Heart left ventricle (tissue), 11 donors: Measurements from ENCODE around the gene HSPA6. TPM values are rescaled to one million over a fixed set of nuclear protein-coding genes. Genes with fewer than 3 reads are reported as not detected.

Experiments
- polyA plus RNA-seq, 2 donors: library from polyadenylated mRNA; stranded (reverse); fragments of 200-250 nt; gene quantifications; one replicate each; pipeline ENCODE4 v1.2.3, GENCODE V29; 2013
- total RNA-seq, 9 donors: library from RNA; depleted of rRNA in 2 of 9; stranded (reverse); fragments of >200 nt in 2 of 9; fragmentation: NEBNext Ultra II Directional in 3 of 9; extraction: Animal tissue kit (Norgen Biotek cat#: 25700) in 3 of 9; gene quantifications; one replicate each; pipeline versions ENCODE4 v1.1.0 to v1.2.4, GENCODE V29; 2016 to 2023
- donor health status: ischemic (EF 13 %, LVEDD 7.1; RV severe dilation, severe dysfunction).
- donor health status: healthy with polysubstance abuse.
- donor health status: DM: no; HTN: yes; CAD: no.
- donor health status: DM: no; HTN: no; CAD: no.
- donor health status: ischemic (EF 25% LVEDD 5.7; RV mildly dilated, moderate dysfunction).
- donor health status: healthy.
- donor health status: DM: yes; HTN: yes; CAD: no.
- donor health status: PGD.
- donor health status: nonischemic (EF 23%, LVEDD 6.1; RV moderate dilation, normal function).

The HSPA6 gene
- total and polyA plus RNA-seq, 11 donors, result 0.27 to 5.9 (median 0.93) TPM

Other genes starting within 250 kb of the HSPA6 start
- gene MPZ, start 214.6 kb upstream of the HSPA6 start, total RNA-seq, result 1 to 10 TPM in 8 of 9 donors, under 1 TPM in 1; 0.90 to 5.6 (median 2.7) TPM
- 1 to 10 TPM; 1.2 to 2.1 TPM for gene MPZ, start 214.6 kb upstream of the HSPA6 start, polyA plus RNA-seq
- gene SDHC, start 210.2 kb upstream of the HSPA6 start, total RNA-seq, result 100 to 1,000 TPM; 113 to 408 (median 314) TPM
- 100 to 1,000 TPM in 1 of 2 donors, 10 to 100 TPM in 1; 50.6 to 256 TPM for gene SDHC, start 210.2 kb upstream of the HSPA6 start, polyA plus RNA-seq
- not detected for gene CFAP126, start 156.7 kb upstream of the HSPA6 start, total RNA-seq
- not detected for gene CFAP126, start 156.7 kb upstream of the HSPA6 start, polyA plus RNA-seq
- 100 to 1,000 TPM in 1 of 9 donors, 10 to 100 TPM in 7, 1 to 10 TPM in 1; 9.7 to 131 (median 11.7) TPM for gene FCGR2A, start 19.1 kb upstream of the HSPA6 start, total RNA-seq
- 10 to 100 TPM in 1 of 2 donors, 1 to 10 TPM in 1; 5.2 to 11.4 TPM for gene FCGR2A, start 19.1 kb upstream of the HSPA6 start, polyA plus RNA-seq
- 100 to 1,000 TPM in 1 of 9 donors, 10 to 100 TPM in 3, 1 to 10 TPM in 5; 1.8 to 204 (median 9.2) TPM for gene FCGR3A, start 25.3 kb downstream of the HSPA6 start, total RNA-seq
- 1 to 10 TPM; 3.2 to 9.9 TPM for gene FCGR3A, start 25.3 kb downstream of the HSPA6 start, polyA plus RNA-seq
- 10 to 100 TPM in 1 of 9 donors, 1 to 10 TPM in 8; 1.3 to 12.7 (median 1.7) TPM for gene FCGR3B, start 106.6 kb downstream of the HSPA6 start, total RNA-seq
- under 1 TPM; 0.15 to 0.37 TPM for gene FCGR3B, start 106.6 kb downstream of the HSPA6 start, polyA plus RNA-seq
- 10 to 100 TPM in 2 of 9 donors, 1 to 10 TPM in 7; 3.8 to 51.6 (median 5.6) TPM for gene FCGR2B, start 138.6 kb downstream of the HSPA6 start, total RNA-seq
- gene FCGR2B, start 138.6 kb downstream of the HSPA6 start, polyA plus RNA-seq, result 1 to 10 TPM; 2.5 to 3.5 TPM
- 1 to 10 TPM in 1 of 9 donors, under 1 TPM in 2, not detected in 6; 0.20 to 1.0 (median 0.41) TPM for gene FCRLA, start 182.7 kb downstream of the HSPA6 start, total RNA-seq
- gene FCRLA, start 182.7 kb downstream of the HSPA6 start, polyA plus RNA-seq, result under 1 TPM; 0.11 to 0.23 TPM
- gene FCRLB, start 197.0 kb downstream of the HSPA6 start, total RNA-seq, result under 1 TPM; 0.22 to 0.75 (median 0.48) TPM
- gene FCRLB, start 197.0 kb downstream of the HSPA6 start, polyA plus RNA-seq, result under 1 TPM; 0.30 to 0.46 TPM
- gene DUSP12, start 225.2 kb downstream of the HSPA6 start, total RNA-seq, result 10 to 100 TPM in 1 of 9 donors, 1 to 10 TPM in 8; 5.2 to 10.0 (median 7.1) TPM
- 10 to 100 TPM in 1 of 2 donors, 1 to 10 TPM in 1; 5.8 to 18.1 TPM for gene DUSP12, start 225.2 kb downstream of the HSPA6 start, polyA plus RNA-seq
- gene ATF6, start 241.8 kb downstream of the HSPA6 start, total RNA-seq, result 10 to 100 TPM; 13.3 to 24.4 (median 17.6) TPM
- gene ATF6, start 241.8 kb downstream of the HSPA6 start, polyA plus RNA-seq, result 10 to 100 TPM in 1 of 2 donors, 1 to 10 TPM in 1; 3.0 to 16.2 TPM